LoVo (cell line): ENCODE data around the gene COMP.
"Not testable (repeated sequence)": the region's sequence is repeated elsewhere in the genome, so short reads cannot be mapped to it uniquely, and the experiment has no call there.

Experiments
- DNase-seq: peaks from one replicate; pipeline ENCODE4 v3.0.0-alpha.2; 2016; ENCODE audit warnings: low spot score

COMP gene

GRCh38 chr19:18745931-18746330 lies 45.2 kb downstream of the COMP start:
- no peak for DNase-seq

- DNase-seq = no peak
Observed at GRCh38 chr19:18745012-18745735, 45.9 kb downstream of the COMP start.

- DNase-seq = no peak
Observed at GRCh38 chr19:18743784-18744418, 47.2 kb downstream of the COMP start.

- no peak for DNase-seq
Observed at GRCh38 chr19:18742838-18743783, 48.0 kb downstream of the COMP start.

GRCh38 chr19:18742324-18742723 lies 48.8 kb downstream of the COMP start:
- DNase-seq = no peak

- no peak for DNase-seq
Observed at GRCh38 chr19:18741124-18742121, 49.7 kb downstream of the COMP start.

- DNase-seq = no peak
Observed at GRCh38 chr19:18738961-18739690, 52.0 kb downstream of the COMP start.

- no peak for DNase-seq
Observed at GRCh38 chr19:18737954-18738351, 53.2 kb downstream of the COMP start.

GRCh38 chr19:18737337-18737953 lies 53.7 kb downstream of the COMP start:
- no peak for DNase-seq

GRCh38 chr19:18736415-18737336 lies 54.4 kb downstream of the COMP start:
- DNase-seq = no peak

GRCh38 chr19:18735752-18736151 lies 55.4 kb downstream of the COMP start:
- DNase-seq = no peak

GRCh38 chr19:18735324-18735723 lies 55.8 kb downstream of the COMP start:
- no peak for DNase-seq

- not testable (repeated sequence) for DNase-seq
Observed at GRCh38 chr19:18733762-18734332, 57.3 kb downstream of the COMP start.

GRCh38 chr19:18733196-18733647 lies 57.9 kb downstream of the COMP start:
- no peak for DNase-seq
